Fibroblast of the aortic adventitia (primary cell): ENCODE results near the gene ANKRD18A. TPM values are rescaled to one million over a fixed set of nuclear protein-coding genes. Genes with fewer than 3 reads are reported as not detected.

Source experiments
- DNase-seq: peaks from one replicate; pipeline ENCODE4 v3.0.0-alpha.2; 2010; ENCODE audit warnings: low read depth
- H3K4me3 ChIP-seq: 2 replicates; pipeline ENCODE4 v1.5.1; 2011; ENCODE audit warnings: low read depth, mild to moderate bottlenecking, control low read depth, low read length, moderate library complexity
- total RNA-seq: library from RNA; depleted of rRNA; stranded (reverse); fragments of >200 nt; gene quantifications from 2 replicates; pipeline ENCODE4 v1.2.3, GENCODE V29; 2012; ENCODE audit warnings: low replicate concordance
- TF ChIP-seq, protein P1 (sequence below): IDR thresholded peaks from 2 replicates; pipeline ENCODE4 v1.5.1; 2011; ENCODE audit warnings: mild to moderate bottlenecking, low read length, control low read depth, inconsistent platforms; ENCODE audit not compliant: insufficient read depth

Gene ANKRD18A
- 0.09 TPM in 1 of 2 replicates, not detected in the other for total RNA-seq

DNA sequence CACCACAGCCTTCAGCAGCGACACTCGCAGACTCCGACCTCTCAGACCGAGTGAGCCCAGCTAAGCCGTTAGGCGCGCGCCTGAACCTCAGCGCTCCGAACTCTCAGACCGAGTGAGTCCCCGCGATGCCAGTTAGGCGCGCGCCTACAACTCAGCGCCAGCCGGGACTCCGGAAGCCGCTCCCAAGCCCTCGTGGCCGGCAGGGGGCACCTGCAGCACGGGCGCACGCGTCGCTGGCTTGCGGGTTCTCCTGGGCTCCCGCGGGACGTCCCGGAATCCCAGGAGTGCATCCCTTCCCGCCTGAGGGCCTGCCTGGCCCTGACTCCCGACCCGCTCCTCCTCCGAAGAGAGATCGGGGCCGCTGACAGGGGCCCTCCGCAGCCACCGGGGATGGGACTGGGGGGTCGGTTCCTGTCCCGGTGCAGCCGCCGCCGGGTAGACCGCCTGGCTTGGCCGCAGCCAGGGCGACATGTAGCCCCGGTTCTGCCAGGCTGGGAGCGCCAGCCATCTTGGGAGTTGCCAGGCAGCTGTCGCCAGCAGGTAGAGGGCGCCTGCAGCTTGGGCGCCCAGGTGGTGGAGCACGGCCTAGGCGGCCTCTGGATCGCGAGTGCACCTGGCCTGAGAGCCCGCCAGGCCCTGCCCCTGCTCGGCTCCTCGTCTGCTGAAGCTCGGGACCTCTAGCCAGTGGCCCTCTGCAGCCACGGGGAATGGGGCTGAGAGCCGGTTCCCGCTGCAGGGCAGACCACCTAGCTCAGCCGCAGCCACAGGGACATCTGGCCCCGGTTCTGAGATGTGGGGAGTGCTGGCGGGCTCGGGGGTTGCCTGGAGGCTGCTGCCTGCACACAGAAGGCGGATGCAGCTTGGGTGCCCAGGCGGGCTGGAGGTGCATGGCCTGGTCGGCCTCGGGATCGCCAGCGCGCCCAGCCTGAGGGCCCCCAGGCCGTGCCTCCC lies at the start of gene ANKRD18A:
TSS of gene ANKRD18A (minus strand) at position 114 of the 951 bp plus-strand sequence. CDS start 311 bp downstream, outside the sequence.
- peak; percentile 30 for DNase-seq
- TF ChIP-seq, protein P1, sequence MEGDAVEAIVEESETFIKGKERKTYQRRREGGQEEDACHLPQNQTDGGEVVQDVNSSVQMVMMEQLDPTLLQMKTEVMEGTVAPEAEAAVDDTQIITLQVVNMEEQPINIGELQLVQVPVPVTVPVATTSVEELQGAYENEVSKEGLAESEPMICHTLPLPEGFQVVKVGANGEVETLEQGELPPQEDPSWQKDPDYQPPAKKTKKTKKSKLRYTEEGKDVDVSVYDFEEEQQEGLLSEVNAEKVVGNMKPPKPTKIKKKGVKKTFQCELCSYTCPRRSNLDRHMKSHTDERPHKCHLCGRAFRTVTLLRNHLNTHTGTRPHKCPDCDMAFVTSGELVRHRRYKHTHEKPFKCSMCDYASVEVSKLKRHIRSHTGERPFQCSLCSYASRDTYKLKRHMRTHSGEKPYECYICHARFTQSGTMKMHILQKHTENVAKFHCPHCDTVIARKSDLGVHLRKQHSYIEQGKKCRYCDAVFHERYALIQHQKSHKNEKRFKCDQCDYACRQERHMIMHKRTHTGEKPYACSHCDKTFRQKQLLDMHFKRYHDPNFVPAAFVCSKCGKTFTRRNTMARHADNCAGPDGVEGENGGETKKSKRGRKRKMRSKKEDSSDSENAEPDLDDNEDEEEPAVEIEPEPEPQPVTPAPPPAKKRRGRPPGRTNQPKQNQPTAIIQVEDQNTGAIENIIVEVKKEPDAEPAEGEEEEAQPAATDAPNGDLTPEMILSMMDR, result peak; percentile 56
- H3K4me3 ChIP-seq, result peak within 1 kb of the TSS; percentile 45

DNA sequence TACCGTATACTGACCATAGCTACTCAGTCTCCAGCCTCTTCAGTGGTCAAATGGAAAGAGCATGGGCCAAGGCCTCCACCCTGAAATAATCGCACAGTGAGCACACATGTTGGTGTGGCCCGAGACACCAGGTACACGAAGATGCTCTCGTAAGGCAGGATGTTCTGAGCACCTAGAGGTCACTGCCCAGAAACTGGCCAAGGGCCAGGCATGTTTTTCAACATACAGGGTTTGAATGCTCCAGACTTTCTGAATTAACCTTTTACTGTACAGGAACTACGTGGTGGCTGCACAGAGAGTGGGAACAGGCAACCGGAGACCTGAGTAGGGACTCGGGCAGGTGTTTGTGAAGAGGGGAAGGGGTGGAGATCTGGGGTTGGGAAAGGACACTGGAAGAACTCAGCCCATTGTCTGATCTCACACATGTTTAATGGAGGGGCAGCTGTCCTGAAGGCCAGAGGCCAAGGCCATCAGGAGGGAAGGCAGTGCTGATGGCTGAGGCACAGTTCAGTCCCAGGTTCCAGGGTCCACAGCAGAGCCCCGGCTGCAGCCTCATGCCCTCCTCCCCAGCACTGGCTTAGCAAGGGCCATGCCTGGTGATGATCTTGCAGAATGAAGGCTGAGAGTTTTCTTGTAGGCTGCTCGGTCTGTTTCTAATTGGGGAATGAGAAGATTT lies 48.5 kb upstream of the ANKRD18A start:
- no peak for DNase-seq
- H3K4me3 ChIP-seq, result no peak overlapping the region
- TF ChIP-seq, protein P1, result no peak

DNA sequence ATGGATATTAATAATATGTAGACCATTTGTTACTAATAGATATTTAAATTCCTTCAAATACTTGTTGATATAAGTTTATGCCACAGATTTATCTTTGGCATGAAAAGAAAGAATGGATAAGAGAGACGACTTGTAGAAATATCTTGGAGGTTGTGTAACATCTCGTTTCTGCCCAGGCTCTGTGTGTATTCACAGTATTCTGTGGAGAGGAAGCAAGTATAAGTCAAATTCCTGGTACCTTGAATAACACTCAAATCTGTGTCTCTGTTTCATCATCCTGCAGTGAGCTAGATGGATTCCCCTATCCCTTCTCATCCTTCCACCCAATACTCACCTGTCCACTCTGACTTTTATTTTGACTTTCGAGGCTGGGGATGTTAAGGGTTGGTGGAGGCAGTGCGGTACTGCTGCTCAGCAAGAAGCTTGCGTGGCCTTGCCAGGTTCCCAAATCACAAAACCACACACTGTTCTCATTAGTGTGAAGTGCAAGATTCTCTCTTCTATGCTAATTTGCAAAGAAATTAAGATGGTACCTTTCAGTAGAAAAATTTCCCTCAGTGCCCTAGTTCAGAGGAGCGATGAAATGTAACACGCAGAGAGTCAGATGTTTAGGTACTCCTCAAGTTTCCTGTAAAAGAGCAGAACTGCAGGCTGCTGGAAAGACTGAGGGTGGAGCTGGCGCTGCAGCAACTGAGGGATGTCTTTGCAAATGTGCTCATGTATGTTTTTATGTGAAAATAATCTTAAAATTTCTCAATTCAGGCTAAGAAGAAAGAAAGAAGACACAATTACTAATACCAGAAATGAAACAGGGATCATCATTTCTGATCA lies 42.6 kb upstream of the ANKRD18A start:
- peak; percentile 45 for DNase-seq
- TF ChIP-seq, protein P1, result peak; percentile 41
- H3K4me3 ChIP-seq, result no peak overlapping the region

DNA sequence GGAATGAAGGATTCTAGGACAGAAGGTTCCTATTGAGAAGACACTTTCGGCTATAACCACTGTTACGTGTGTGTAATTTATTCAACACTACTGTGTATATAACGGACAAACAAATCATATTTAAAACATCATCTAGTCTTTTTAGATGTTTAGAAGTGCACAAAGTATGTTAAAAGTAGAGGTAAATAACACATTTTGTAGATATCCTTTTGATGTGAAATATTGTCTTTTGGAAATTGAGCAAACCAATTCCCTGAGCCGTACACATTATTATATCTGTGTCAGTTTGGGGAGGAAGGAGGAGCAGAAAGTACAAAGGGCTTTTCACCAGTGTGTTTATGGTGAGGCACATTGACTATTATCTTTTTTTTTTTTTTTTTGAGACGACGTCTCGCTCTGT lies 39.1 kb upstream of the ANKRD18A start:
- no peak for DNase-seq
- H3K4me3 ChIP-seq, result no peak overlapping the region
- TF ChIP-seq, protein P1, result no peak

DNA sequence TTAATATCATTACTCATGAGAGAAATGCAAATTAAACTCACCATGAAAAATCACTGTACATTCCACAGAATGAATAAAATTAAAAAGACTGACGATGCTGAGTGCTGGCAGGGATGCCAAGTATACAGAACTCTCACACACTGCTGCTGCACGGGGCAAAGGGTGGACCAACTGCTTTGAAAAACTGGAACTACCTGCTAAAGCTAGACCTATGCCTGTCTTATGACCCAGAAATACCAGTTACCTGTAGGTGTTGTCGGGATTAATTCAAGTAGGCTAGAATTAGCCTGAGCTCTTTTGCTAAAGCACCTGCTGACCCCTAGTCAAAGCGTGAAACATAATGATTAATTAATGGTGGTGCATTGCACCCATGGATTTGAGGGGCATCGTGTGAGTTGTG lies 36.5 kb upstream of the ANKRD18A start:
- DNase-seq, result no peak
- no peak overlapping the region for H3K4me3 ChIP-seq
- TF ChIP-seq, protein P1, result no peak

DNA sequence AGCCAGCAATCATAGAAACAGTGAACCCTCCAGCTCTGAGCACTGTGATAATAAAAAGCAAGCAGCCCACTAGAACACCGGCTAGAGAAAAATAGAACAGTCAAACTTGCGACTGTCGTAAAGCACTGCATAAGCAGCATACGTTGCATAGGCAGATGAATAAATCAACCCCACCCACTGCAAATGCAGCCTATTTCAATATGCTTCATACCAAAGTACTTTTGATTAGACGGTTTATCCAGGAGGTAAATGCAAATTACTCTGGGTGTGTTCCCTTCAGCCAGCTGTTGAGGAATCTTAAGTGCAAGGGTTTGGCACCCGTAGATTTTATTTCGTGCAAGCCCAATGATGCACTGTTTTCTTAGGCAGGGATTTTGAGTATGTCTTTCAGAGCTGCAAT lies 32.1 kb upstream of the ANKRD18A start:
- TF ChIP-seq, protein P1, result no peak
- H3K4me3 ChIP-seq, result no peak overlapping the region
- no peak for DNase-seq
